Glutamatergic neuron (in vitro differentiated cells): Measurements from ENCODE around the gene SLCO2A1. TPM values are rescaled to one million over a fixed set of nuclear protein-coding genes. Genes with fewer than 3 reads are reported as not detected.

Experiments used
- DNase-seq: peaks from one replicate; pipeline ENCODE4 v3.0.0; 2022
- H3K27ac Mint-ChIP-seq: one replicate; pipeline ENCODE4 v1.8.0; 2020; ENCODE audit warnings: mild to moderate bottlenecking, mixed read lengths, inconsistent platforms; ENCODE audit not compliant: unreplicated experiment
- H3K27me3 Mint-ChIP-seq: one replicate; pipeline ENCODE4 v1.8.0; 2020; ENCODE audit warnings: mild to moderate bottlenecking, moderate library complexity, mixed read lengths, inconsistent platforms; ENCODE audit not compliant: unreplicated experiment
- H3K36me3 Mint-ChIP-seq: one replicate; pipeline ENCODE4 v1.8.0; 2020; ENCODE audit warnings: mild to moderate bottlenecking, mixed read lengths, inconsistent platforms; ENCODE audit not compliant: unreplicated experiment
- H3K4me1 Mint-ChIP-seq: one replicate; pipeline ENCODE4 v1.8.0; 2020; ENCODE audit warnings: mild to moderate bottlenecking, low read depth, mixed read lengths, inconsistent platforms; ENCODE audit not compliant: unreplicated experiment
- H3K4me3 Mint-ChIP-seq: one replicate; pipeline ENCODE4 v1.8.0; 2020; ENCODE audit warnings: mild to moderate bottlenecking, mixed read lengths, inconsistent platforms; ENCODE audit not compliant: unreplicated experiment
- H3K9me3 Mint-ChIP-seq: one replicate; pipeline ENCODE4 v1.8.0; 2020; ENCODE audit warnings: mild to moderate bottlenecking, moderate library complexity, mixed read lengths, inconsistent platforms; ENCODE audit not compliant: unreplicated experiment
- total RNA-seq: library from RNA; stranded (reverse); fragmentation: NEBNext Ultra II Directional; extraction: Animal tissue kit (Norgen Biotek cat#: 25700); gene quantifications from one replicate; pipeline ENCODE4 v1.2.1, GENCODE V29; 2021; ENCODE audit not compliant: unreplicated experiment
- TF ChIP-seq, protein P1 (sequence below): fragments of 200-600 bp; sonication (generic); IDR thresholded peaks from one replicate; pipeline ENCODE4 v1.5.0; 2021; ENCODE audit not compliant: partially characterized antibody, unreplicated experiment

Gene SLCO2A1
- total RNA-seq, 1 donor from 2014 or later = not detected

GRCh38 chr3:133880287-133880686 is 149.4 kb downstream of the SLCO2A1 start:
- H3K4me1 Mint-ChIP-seq = peaks cover 23% of the 10 kb centered on the region
- no peak overlapping the region for H3K4me3 Mint-ChIP-seq
- TF ChIP-seq, protein P1, sequence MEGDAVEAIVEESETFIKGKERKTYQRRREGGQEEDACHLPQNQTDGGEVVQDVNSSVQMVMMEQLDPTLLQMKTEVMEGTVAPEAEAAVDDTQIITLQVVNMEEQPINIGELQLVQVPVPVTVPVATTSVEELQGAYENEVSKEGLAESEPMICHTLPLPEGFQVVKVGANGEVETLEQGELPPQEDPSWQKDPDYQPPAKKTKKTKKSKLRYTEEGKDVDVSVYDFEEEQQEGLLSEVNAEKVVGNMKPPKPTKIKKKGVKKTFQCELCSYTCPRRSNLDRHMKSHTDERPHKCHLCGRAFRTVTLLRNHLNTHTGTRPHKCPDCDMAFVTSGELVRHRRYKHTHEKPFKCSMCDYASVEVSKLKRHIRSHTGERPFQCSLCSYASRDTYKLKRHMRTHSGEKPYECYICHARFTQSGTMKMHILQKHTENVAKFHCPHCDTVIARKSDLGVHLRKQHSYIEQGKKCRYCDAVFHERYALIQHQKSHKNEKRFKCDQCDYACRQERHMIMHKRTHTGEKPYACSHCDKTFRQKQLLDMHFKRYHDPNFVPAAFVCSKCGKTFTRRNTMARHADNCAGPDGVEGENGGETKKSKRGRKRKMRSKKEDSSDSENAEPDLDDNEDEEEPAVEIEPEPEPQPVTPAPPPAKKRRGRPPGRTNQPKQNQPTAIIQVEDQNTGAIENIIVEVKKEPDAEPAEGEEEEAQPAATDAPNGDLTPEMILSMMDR = no peak
- no peak overlapping the region for H3K27ac Mint-ChIP-seq
- H3K9me3 Mint-ChIP-seq = peaks cover 10% of the 10 kb centered on the region
- H3K36me3 Mint-ChIP-seq = peaks cover 25% of the 10 kb centered on the region
- DNase-seq = no peak
- peaks cover 14% of the 10 kb centered on the region for H3K27me3 Mint-ChIP-seq

- Mint-ChIP-seq H3K27me3 (peaks cover 7% of the 10 kb centered on the region), H3K9me3 (peaks cover 7% of the 10 kb centered on the region), H3K36me3 (peaks cover 24% of the 10 kb centered on the region), H3K4me3 (no peak overlapping the region), H3K27ac (no peak overlapping the region), H3K4me1 (peaks cover 12% of the 10 kb centered on the region)
- TF ChIP-seq, protein P1 = no peak
- DNase-seq = no peak
These were observed 151.2 kb downstream of the SLCO2A1 start for GRCh38 chr3:133878518-133878917.

Other genes with a start within 250 kb of the SLCO2A1 start
- gene SRPRB, start 224.1 kb downstream of the SLCO2A1 start, total RNA-seq = 47.2 TPM
- 222 TPM for gene RAB6B, start 134.0 kb downstream of the SLCO2A1 start, total RNA-seq
- 33.6 TPM for gene RYK, start 220.9 kb upstream of the SLCO2A1 start, total RNA-seq